ENCODE results near the gene PROC. TPM values are rescaled to one million over a fixed set of nuclear protein-coding genes. Genes with fewer than 3 reads are reported as not detected.

PROC gene
- total RNA-seq (not detected), polyA plus RNA-seq (under 1 TPM in 2 of 3 donors, not detected in 1; 0.10 to 0.16 TPM)
- long read RNA-seq, donor 1: 0 reads
- long read RNA-seq, donor 2: 0 reads
- long read RNA-seq, donor 3: 0 reads
- long read RNA-seq, donor 4: 0 reads
- long read RNA-seq, donor 5: 0 reads
- long read RNA-seq, donor 6: 0 reads
- long read RNA-seq, donor 7: 0 reads
- long read RNA-seq, donor 8: 0 reads
- long read RNA-seq, donor 9: 0 reads
- long read RNA-seq, donor 10: 0 reads

- intact Hi-C loops (cut with DNase I): loop anchor here in 1 of 2 donors (5.0 kb wide), 1 partner anchor 96 kb away; no protein-coding TSS in a partner anchor
Measured at GRCh38 chr2:127418300-127419111, at the start of gene PROC. Gene PROC, plus strand, starts transcription at chr2:127418427. Its CDS starts 1,516 bp downstream, at chr2:127419943.

GRCh38 chr2:127370010-127370409 is 48.2 kb upstream of the PROC start:
- WGBS, 4 donors: 86 to 99% (median 96%) methylated on average over 10 of the region's 10 CpGs
- TF ChIP-seq, protein P1, sequence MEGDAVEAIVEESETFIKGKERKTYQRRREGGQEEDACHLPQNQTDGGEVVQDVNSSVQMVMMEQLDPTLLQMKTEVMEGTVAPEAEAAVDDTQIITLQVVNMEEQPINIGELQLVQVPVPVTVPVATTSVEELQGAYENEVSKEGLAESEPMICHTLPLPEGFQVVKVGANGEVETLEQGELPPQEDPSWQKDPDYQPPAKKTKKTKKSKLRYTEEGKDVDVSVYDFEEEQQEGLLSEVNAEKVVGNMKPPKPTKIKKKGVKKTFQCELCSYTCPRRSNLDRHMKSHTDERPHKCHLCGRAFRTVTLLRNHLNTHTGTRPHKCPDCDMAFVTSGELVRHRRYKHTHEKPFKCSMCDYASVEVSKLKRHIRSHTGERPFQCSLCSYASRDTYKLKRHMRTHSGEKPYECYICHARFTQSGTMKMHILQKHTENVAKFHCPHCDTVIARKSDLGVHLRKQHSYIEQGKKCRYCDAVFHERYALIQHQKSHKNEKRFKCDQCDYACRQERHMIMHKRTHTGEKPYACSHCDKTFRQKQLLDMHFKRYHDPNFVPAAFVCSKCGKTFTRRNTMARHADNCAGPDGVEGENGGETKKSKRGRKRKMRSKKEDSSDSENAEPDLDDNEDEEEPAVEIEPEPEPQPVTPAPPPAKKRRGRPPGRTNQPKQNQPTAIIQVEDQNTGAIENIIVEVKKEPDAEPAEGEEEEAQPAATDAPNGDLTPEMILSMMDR (IDR thresholded peaks at IDR 0.05): no peak
- TF ChIP-seq POLR2A (IDR thresholded peaks at IDR 0.05): no peak
- no peak for DNase-seq
- intact Hi-C loops (cut with DNase I): no loop called here
- no peak overlapping the region for H3K27ac ChIP-seq
- no peaks in the 10 kb centered on the region for H3K27me3 ChIP-seq
- H3K4me1 ChIP-seq (replicated peaks in 1 of 2): peaks cover 0 to 5% of the 10 kb centered on the region in 2 donors
- H3K4me3 ChIP-seq: no peak overlapping the region
- H3K9me3 ChIP-seq (replicated peaks in 1 of 3): no peaks in the 10 kb centered on the region
- no peaks in the 10 kb centered on the region for H3K36me3 ChIP-seq (replicated peaks in 1 of 2)

More at GRCh38 chr2:127418300-127419111, at the start of gene PROC:
- Histone ChIP-seq H3K4me1 (replicated peaks in 1 of 2) (peaks cover 6 to 28% of the 10 kb centered on the region in 2 donors), H3K27ac (no peak within 1 kb of the TSS), H3K9me3 (replicated peaks in 1 of 3) (no peaks in the 10 kb centered on the region), H3K36me3 (replicated peaks in 1 of 2) (no peaks in the 10 kb centered on the region), H3K4me3 (no peak within 1 kb of the TSS), H3K27me3 (peaks cover 15% of the 10 kb centered on the region)
- WGBS, 4 donors: 88 to 95% (median 92%) methylated on average over 11 to 16 of the region's 16 CpGs
- TF ChIP-seq POLR2A (IDR thresholded peaks at IDR 0.05): no peak
- TF ChIP-seq, protein P1 (IDR thresholded peaks at IDR 0.05): no peak
- DNase-seq: peak in 1 of 7 donors; percentile 35

GRCh38 chr2:127371037-127371436 is 47.2 kb upstream of the PROC start:
- no peak overlapping the region for H3K4me3 ChIP-seq
- no peak for TF ChIP-seq POLR2A (IDR thresholded peaks at IDR 0.05)
- TF ChIP-seq, protein P1 (IDR thresholded peaks at IDR 0.05): no peak
- intact Hi-C loops (cut with DNase I): no loop called here
- H3K36me3 ChIP-seq (replicated peaks in 1 of 2): no peaks in the 10 kb centered on the region
- DNase-seq: no peak
- H3K27me3 ChIP-seq: no peaks in the 10 kb centered on the region
- WGBS, 4 donors: 90 to 97% (median 93%) methylated on average over 9 to 11 of the region's 11 CpGs
- H3K4me1 ChIP-seq (replicated peaks in 1 of 2): no peaks in the 10 kb centered on the region
- no peak overlapping the region for H3K27ac ChIP-seq
- H3K9me3 ChIP-seq (replicated peaks in 1 of 3): no peaks in the 10 kb centered on the region

GRCh38 chr2:127373362-127374083 is 44.7 kb upstream of the PROC start:
- H3K27ac ChIP-seq: no peak overlapping the region
- intact Hi-C loops (cut with DNase I): no loop called here
- no peak for DNase-seq
- H3K27me3 ChIP-seq: no peaks in the 10 kb centered on the region
- H3K4me1 ChIP-seq (replicated peaks in 1 of 2): peaks cover 0 to 8% of the 10 kb centered on the region in 2 donors
- no peak overlapping the region for H3K4me3 ChIP-seq
- WGBS, 4 donors: 87 to 96% (median 94%) methylated on average over 5 of the region's 5 CpGs
- no peaks in the 10 kb centered on the region for H3K9me3 ChIP-seq (replicated peaks in 1 of 3)
- no peaks in the 10 kb centered on the region for H3K36me3 ChIP-seq (replicated peaks in 1 of 2)
- TF ChIP-seq, protein P1 (IDR thresholded peaks at IDR 0.05): no peak
- TF ChIP-seq POLR2A (IDR thresholded peaks at IDR 0.05): no peak

Data from adrenal gland (tissue), 19 donors.